IMR-90 (cell line): Measurements from ENCODE around the gene FKBP11.

Source experiments
- BHLHE40 ChIP-seq: fragments of 150-350 bp; IDR thresholded peaks from 2 replicates; pipeline ENCODE4 v1.6.1; 2016; ENCODE audit warnings: mild to moderate bottlenecking, low read depth, low read length
- CEBPB ChIP-seq: IDR thresholded peaks from 2 replicates; pipeline ENCODE4 v1.6.1; 2012; ENCODE audit warnings: low read depth, low read length, improper control_type of control experiment
- CHD1 ChIP-seq: IDR thresholded peaks from 2 replicates; pipeline ENCODE4 v1.6.1; 2012; ENCODE audit warnings: low read depth, low read length, improper control_type of control experiment
- CTCF ChIP-seq: conservative IDR thresholded peaks from 2 replicates; pipeline ENCODE4 v1.5.1; 2012; ENCODE audit warnings: mild to moderate bottlenecking, low read depth, low read length, improper control_type of control experiment
- FOS ChIP-seq: fragments of 150-350 bp; IDR thresholded peaks from 2 replicates; pipeline ENCODE4 v1.6.1; 2016; ENCODE audit warnings: low read depth, low read length
- MAFK ChIP-seq: IDR thresholded peaks from 2 replicates; pipeline ENCODE4 v1.6.1; 2012; ENCODE audit warnings: low read depth, low read length, improper control_type of control experiment
- MAZ ChIP-seq: IDR thresholded peaks from 2 replicates; pipeline ENCODE4 v1.6.1; 2012; ENCODE audit warnings: low read depth, mild to moderate bottlenecking, low read length, improper control_type of control experiment, moderate library complexity, borderline replicate concordance
- MXI1 ChIP-seq: IDR thresholded peaks from 2 replicates; pipeline ENCODE4 v1.6.1; 2012; ENCODE audit warnings: low read depth, mild to moderate bottlenecking, low read length, moderate library complexity, borderline replicate concordance
- NFE2L2 ChIP-seq: fragments of 150-350 bp; IDR thresholded peaks from 2 replicates; pipeline ENCODE4 v1.6.1; 2016; ENCODE audit warnings: low read depth, mild to moderate bottlenecking, low read length
- POLR2A ChIP-seq: IDR thresholded peaks from 2 replicates; pipeline ENCODE4 v1.6.1; 2012; ENCODE audit warnings: mild to moderate bottlenecking, low read depth, low read length
- RFX5 ChIP-seq: IDR thresholded peaks from 2 replicates; pipeline ENCODE4 v1.8.0; 2012; ENCODE audit warnings: low read depth, mild to moderate bottlenecking, low read length, moderate library complexity
- SMC3 ChIP-seq: fragments of 150-350 bp; IDR thresholded peaks from 2 replicates; pipeline ENCODE4 v1.6.1; 2016; ENCODE audit warnings: low read depth, mild to moderate bottlenecking, antibody characterized with exemption, low read length, moderate library complexity

DNA sequence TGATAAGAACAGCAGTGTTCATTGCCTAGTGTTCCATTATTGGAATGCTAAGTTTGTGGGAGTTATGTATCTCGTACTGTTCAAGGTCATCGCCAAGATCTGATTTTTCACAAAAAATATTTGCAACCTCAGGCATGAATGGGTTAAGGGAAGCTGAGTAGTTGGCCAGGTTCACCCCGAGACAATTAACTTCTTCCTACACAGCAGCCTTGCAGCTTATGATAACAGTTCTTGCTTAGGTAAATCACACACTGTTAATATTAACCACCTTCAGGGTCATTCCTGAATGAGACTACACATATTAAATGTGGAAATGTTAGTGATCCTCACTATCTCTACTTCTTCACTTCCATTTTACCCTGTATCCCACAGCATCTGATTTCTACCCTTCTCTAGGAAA lies 18.0 kb downstream of the FKBP11 start:
- no peak for TF ChIP-seq CTCF
- TF ChIP-seq RFX5, result no peak
- no peak for TF ChIP-seq BHLHE40
- TF ChIP-seq FOS, result no peak
- no peak for TF ChIP-seq MAZ
- no peak for TF ChIP-seq CEBPB
- no peak for TF ChIP-seq POLR2A
- TF ChIP-seq MAFK, result no peak
- no peak for TF ChIP-seq CHD1
- TF ChIP-seq MXI1, result no peak
- TF ChIP-seq NFE2L2, result no peak
- TF ChIP-seq SMC3, result no peak
